NCI-H748 (cell line): ENCODE results near the gene HMGN1.
"Not testable (repeated sequence)": the region's sequence is repeated elsewhere in the genome, so short reads cannot be mapped to it uniquely, and the experiment has no call there.

Source experiments
- DNase-seq: peaks from one replicate; lab custom pipeline; 2025; ENCODE audit not compliant: unreplicated experiment; lab: John Stamatoyannopoulos, UW

HMGN1 gene

DNA sequence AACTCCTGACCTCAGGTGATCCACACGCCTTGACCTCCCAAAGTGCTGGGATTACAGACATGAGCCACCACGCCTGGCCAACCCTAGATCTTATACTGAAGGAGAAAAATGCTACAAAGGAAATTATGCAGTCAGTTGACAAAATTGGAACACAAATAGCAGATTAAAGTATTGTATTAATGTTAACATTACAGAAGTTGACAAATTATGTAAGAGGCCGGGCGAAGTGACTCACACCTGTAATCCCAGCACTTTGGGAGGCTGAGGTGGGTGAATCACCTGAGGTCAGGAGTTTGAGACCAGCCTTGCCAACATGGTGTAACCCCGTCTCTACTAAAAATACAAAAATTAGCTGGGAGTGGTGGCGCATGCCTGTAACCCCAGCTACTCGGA, 21.0 kb upstream of the HMGN1 start:
- not testable (repeated sequence) for DNase-seq

DNA sequence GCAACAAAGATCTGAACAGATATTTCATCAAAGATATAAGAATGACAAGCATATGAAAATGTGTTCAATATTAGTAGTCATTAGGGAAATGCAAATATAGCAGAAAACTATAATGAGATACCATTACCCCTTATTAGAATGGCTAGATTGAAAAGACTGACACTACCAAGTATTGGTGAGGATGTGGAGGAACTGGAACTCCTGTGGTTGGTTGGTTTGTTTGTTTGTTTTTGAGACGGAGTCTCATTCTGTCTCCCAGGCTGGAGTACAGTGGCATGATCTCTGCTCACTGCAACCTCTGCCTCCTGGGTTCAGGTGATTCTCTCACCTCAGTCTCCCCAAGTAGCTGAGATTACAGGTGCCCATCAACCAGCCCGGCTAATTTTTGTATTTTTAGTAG, 18.9 kb upstream of the HMGN1 start:
- no peak for DNase-seq

DNA sequence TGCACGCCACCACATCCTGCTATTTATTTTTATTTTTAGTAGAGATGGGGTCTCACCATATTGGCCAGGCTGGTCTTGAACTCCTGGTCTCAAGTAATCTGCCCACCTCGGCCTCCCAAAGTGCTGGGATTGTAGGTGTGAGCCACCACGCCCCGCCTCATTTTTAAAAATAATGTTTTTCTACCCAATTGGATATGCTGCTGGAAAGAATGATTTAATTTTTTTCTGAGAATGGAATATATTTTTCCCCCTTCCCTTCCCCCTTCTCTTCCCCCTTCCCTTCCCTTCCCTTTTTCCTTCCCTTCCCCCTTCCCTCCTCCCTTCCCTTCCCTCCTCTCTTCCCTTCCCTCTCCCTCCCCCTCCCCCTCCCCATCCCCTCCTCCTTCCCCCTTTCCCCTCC, 17.7 kb upstream of the HMGN1 start:
- no peak for DNase-seq

DNA sequence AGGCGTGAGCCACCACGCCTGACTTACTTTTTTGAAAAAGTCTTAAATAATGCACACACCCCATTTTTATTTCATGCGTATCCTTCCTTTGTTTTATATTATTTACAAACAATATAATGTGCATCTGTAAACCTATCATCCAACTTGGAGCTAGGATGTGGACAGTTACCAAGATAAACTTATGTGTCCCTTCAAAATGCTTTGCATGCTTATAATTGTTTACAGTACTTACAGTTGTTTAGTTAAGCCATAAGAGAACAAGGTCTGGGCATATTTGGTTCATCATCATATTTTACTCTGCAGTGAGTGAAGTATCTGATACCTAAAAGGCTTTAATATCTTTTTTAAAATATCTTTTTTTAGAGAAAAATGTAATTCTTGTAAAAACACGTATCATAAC, 16.1 kb upstream of the HMGN1 start:
- DNase-seq = no peak

DNA sequence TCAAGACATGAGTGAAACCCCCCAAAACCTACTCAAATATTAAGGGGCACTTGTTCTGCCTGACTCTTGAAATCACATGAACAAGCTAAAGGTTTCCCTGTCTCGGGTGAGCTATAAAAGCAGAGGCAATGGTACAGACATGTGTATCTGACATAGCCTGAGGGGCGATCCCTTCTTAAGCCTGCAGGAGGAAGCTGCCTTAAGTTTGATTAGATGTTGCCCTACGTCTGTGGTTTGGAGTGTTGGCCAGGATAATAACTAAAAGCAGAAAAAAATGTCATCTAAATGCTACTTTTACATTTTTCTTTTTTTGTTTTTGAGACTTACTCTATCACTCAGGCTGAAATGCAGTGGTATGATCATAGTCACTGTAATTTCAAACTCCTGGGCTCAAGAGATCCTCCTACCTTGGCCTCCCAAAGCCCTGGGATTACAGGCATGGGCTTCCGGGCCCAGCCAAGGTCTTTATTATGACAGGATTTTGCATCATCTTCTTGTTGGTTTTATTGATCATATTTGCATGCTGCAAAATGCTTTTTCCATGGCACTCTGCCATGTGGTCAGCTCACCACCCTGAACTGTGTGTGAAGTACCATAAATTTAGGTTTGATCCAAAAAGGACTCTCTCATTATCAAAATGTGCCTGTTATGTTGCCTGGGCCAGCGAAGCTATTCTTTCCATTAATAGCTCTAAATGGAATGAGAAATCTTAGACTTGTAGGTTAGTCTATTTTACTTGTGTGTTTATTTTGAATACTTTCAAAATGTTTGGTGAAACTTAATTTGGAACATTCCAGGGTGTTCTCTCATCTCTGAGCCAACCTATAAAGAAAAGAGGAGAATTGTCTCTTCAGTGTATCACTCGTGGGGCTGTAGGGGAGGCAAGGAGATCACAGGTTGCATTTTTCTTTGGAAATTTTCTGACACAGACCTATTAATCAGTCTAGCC, 15.0 kb upstream of the HMGN1 start:
- no peak for DNase-seq

DNA sequence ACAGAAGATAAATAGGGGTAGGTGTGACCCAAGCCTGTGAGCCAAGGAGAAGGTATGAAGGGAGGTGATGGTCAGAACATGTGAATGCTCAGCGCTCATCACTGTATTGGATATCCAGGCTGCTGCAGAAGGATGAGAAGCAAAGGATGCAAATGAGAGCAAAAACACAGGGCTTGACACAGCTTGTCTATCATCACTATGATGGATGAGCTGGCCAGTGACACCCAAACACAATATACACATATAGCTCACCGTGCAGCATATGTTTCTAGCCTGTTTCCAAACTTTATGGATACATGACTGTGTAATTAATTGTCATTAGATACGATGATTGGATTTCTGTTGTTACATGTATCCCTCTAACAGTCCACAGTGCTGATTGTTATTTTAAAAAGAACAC, 13.8 kb upstream of the HMGN1 start:
- no peak for DNase-seq

DNA sequence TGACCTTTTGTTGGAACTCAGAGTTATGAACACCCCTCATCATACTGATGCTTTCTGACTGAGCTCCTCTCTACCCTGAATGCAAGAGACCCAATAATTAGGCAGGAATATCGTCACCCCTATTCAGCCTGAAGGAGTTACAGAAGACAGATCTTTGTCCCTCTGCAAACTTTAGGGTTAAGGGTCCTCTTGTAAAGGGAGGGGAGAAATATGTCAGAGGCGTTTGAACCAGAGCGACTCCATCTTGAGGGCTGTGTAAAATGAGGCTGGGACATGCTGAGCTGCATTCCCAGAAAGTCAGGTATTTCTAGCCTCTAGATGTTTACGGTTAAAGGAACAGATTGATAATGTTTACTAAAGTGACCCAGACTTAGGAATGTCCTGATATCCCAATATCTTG, 10.5 kb upstream of the HMGN1 start:
- no peak for DNase-seq

DNA sequence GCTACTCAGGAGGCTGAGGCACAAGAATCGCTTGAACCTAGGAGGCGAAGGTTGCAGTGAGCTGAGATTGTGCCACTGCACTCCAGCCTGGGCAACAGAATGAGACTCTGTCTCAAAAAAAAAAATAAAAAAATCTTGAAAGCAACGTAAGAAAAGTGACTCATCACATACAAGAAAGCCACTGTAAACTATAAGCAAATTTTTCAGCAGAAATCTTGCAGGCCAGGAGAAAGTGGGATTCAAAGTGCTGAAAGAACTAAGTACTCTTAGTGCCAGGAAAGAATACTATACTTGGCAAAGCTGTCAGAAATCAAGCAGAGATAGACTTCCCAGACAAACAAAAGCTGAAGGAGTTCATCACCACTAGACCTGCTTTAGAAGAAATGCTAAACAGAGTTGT, 4.4 kb upstream of the HMGN1 start:
- no peak for DNase-seq

DNA sequence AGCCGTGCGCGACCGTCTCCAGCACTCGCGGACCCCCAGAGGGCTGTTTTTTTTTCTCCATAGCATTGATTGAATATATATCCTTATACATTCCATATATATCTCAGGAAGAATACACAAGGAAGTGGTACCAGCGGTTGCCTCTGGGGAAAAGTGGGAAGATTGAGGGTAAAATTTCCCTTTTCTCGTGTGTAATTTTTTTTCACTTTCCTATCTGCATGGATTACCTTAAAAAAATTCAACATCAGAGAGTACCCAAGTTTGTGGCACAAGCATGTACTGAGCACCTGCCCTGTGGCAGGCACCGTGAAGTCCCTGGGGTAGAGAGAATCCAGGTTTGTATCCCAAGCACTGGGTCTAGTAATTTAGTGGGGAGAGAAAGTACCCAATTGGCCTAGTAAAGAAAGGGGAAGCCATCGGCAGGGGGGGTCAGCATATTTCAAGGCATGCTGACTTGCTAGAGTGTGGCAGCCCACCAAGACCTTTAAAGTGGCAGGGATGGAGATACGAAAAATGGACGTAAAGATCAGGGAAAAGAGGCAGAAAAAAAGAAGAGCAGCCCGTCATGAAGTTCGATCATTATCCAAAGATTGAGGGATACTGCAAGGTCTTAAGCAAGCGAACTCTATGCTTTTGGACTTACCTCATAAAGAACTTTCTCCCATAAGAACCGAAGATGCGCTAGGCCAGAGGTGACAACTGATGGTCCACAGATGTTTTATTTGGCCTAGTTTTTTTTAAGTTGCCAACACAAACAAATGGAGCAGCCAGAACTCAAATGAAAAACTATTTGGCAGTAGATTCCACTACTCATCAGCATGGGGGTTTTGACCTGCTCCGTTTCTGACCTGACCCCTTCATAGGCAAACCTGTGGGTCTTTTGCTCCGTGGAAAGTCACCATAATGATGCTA, 1.5 kb upstream of the HMGN1 start:
- no peak for DNase-seq

DNA sequence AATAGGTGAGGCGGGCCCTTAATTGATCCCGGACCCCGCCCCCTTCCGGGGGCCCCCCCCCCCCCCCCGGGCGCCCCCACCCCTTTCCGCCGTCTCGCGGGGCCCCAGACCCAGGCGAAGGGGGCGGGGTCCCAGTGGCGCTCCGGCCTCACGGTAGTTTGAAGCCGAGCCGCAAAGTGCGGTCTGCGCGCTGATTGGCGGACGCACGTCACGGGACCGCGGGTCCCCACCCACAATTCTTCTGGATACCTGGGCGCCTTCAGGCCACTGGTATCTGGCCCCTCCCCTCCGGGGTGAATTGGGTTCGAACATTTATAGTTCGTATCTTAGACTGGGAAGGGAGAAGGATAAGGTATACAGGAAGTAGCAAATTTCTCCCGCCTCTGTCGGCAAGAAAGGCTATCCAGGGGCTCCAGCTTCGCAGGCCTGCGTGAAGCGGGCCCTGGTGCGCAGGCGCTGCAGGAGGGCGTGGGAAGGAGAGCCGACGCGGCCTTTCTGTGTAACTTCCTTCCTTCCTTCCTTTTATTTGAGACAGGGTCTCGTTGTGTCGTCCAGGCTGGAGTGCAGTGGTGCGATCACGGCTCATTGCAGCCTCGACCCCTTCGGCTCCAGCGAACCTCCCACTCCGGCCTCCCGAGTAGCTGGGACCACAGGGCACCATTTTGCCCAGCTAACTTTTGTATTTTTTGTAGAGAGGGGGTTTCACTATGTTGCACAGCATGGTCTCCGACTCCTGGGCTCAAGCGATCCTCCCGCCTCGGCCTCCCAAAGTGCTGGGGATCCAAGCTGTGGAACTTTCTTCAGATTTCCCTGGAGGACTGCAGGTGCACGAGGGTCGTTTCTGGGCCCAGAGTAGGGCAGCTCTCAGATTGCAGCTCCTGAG, 564 bp upstream of the HMGN1 start:
- DNase-seq = peak; percentile 98

DNA sequence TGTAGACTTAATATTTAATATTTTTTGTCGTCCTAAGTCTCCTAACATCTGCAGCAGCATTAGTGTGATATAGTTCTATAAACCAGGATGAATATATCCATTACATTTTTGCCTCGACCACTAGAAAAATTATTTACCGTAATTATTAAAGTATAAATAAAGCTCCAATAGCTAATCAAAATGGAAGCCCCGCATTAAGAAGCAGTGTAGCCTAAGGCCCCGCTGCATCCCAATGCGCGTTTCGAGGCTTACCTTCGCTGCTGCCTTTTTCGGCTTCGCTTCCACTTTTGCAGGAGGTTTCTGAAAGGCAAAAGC, 891 bp downstream of the HMGN1 start:
- peak; percentile 64 for DNase-seq

DNA sequence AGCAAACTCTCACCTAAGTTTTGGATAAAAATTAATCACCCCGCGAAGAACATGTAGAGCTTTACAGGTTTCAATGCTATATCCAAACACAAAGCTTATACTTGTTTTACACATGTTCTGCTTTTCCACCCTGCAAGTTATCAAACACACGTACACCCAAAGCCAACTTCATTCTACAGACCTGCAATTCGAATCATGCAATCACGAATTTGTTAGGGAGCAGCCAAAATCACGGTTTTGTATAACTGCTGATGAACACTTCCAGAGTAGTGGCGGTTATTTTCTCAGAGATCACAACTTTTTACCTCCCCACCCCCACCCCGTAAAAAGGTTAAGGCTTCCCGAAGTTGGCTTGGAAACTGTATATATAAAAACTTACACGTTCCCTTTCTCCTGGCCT, 1.4 kb downstream of the HMGN1 start:
- no peak for DNase-seq

DNA sequence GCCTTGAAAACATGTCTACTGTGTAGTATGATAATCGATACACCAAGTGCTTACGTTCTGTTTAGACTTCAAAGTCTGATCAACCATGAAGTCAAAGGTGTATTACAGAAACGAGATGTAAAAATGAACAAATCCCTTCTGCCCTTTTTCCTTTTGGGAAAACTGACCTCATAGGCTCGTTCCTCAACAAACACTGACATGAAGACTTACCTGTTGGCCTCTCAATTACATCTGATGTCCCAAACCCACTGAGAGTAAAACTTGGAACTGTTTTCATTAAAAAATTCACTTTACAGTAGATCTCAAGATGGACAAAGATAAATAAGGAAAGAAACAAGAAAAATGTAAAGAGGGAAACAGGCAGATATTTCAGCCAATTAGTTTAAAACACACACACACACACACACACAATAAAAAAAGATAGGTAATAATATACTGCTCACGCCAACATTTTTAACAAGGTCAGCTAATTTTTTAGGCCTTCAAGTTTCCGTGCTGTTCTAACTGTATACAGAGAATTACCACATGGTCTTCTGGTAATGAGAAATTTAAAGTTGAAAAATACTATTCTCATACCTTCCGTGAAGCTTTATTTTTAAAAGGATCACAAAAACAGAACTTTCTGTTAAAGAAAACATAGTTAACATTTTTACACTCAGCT, 2.1 kb downstream of the HMGN1 start:
- no peak for DNase-seq

DNA sequence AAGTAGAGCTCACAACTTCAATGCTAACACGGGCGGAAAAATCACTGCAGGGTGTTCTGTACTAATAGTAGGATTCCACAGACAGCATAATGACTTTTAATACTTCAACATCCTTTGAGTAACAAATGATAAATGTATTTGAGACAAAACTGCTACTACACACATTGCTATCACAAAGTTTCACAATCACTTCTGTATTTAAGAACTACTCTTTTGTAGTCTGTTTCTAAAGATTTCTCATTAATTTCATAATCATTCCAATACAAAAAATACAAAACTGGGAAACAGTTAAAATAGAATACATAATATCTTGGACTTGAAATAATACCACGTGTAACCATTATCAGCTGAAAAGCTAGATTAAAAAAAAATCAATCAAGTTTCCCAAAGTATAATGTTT, 2.7 kb downstream of the HMGN1 start:
- no peak for DNase-seq

DNA sequence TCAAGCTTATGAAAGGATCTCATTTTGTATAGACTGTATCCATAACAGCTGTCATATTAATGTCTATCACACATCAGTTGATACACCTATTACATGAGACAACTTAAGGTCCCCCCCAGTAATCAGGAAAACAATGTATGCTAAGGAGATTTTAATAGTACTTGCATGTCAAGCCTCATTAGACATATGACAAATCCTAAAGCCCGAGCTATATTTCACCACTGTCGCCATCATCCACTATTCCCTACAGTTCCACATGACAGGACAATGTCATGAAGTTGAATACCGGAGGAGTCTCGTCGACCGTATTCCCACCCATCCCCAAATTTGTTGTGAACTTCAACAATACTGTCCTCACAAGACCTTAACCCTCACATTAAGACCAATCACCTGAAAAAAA, 3.4 kb downstream of the HMGN1 start:
- DNase-seq = no peak

DNA sequence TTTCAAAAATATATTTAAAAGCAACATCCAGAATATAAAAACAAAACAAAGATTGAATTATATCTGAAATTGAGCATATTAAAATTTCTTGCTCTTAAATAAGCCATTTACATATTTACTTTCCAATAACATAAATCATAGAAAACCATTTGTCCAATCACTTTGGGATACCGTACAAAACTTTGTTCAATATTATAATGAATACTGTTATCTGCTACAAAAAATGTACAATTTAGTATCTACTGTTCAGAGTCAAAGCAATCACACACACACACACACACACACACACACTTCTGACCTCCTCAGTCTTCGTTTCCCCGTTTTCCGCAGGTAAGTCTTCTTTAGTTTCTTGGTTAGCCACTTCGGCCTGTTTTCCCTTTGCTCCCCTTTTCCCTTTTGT, 4.0 kb downstream of the HMGN1 start:
- no peak for DNase-seq

DNA sequence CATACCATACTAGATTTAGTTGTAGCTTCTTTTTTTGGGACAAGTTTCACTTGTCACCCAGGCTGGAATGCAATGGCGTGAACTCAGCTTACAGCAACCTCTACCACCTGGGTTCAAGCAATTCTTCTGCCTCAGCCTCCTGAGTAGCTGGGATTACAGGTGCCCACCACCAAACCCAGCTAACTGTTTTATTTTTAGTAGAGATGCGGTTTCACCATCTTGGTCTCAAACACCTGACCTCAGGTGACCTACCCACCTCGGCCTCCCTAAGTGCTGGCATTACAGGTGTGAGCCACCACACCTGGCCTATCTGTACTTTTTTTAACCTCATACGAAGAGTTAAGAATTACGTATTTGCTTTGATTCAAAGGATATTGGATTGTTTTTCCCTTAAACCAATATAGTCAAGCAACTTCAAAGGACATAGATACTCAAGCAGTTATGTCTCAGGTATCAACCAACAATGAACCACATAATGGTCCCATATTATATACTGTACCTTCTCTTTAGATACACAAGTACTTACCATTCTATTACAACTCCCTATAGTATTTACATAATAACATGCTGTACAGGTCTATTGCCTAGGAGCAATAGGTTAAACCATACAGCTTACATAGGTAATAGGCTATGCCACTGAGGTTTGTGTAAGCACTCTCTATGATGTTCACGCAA, 7.5 kb downstream of the HMGN1 start:
- no peak for DNase-seq

DNA sequence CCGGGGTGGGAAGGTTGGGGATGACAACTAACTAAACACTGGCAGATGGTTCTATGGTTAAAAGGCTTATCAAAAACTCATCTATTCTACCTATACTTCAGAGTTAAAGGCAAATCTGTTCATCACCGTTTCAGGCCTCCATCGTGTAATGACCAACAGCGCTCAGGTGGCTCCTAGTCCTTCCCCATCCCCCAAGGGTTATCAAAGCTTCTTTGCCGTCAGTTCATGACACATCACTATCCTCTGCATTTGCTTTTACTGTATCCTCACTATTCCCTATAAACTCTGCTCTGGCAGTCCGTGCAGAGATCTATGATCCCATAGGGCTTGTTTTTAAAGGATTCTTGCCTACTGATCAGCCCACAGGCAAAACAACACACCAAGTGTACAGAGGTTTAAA, 8.2 kb downstream of the HMGN1 start:
- DNase-seq = no peak

DNA sequence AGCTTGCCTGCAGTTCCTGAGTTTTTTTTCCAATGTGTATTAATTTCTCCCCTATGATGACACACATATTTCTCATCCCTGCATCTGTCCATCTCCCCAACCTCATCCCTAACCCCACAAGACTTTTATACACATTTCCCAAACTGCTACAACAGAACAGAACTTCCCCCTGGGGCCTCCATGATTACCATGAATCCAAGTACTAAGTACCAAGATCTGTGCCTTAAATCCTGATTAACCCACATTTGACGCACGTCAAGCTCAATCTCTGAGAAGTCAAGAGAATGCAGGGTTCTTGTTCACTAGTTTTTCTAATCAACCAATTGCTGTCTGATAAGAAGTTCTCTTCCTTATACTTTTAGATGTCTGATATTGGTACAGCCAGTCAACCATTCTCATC, 9.7 kb downstream of the HMGN1 start:
- no peak for DNase-seq

DNA sequence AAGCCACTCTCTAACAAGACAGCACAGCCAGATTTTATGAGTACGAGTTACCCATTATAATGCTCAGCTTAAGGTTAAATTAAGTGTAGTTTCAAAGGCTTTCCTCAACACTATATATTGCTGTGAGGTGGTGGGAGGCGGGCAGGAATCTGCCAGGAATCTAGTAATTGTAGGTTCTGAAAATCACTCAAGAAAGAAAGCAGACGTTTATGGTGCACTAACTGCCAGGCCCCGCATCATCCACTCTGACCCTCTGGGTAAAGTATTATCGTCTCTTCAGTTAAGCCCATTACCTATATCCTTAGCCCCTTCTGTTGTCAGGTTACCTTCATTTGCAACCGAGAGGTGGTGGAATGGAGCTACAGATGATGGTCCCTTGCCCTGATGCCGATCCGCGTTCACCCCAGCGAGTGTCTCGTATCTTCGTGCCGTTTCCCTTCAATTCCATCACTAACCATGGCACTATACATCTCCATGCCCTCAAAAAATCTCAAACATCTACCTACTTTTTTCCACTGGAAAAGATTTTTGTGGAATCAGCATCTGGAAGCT, 12.4 kb downstream of the HMGN1 start:
- no peak for DNase-seq
